SK-N-SH (cell line): Measurements from ENCODE around the gene SMYD3. TPM values are rescaled to one million over a fixed set of nuclear protein-coding genes. Genes with fewer than 3 reads are reported as not detected.

Experiments used
- CTCF ChIA-PET: fragments of 300-600, 350-600 bp; formaldehyde crosslinking; extraction: SDS; loops from one replicate; lab custom pipeline; 2021; lab: Yijun Ruan, JAX
- POLR2A ChIA-PET: fragments of 350-600 bp; sonication (Branson Sonifier 250); formaldehyde crosslinking; extraction: SDS; loops from one replicate; lab custom pipeline; 2020; ENCODE audit warnings: antibody characterized with exemption, inconsistent platforms; lab: Yijun Ruan, JAX
- DNase-seq: peaks from one replicate; pipeline ENCODE4 v3.0.0; 2012
- H2AFZ ChIP-seq: fragments of 200-600 bp; sonication (generic); 2 replicates; pipeline ENCODE4 v1.8.1; 2016; ENCODE audit warnings: antibody characterized with exemption, mild to moderate bottlenecking, low read depth
- H3F3A ChIP-seq: fragments of 200-600 bp; sonication (generic); replicated peaks from 2 replicates; pipeline ENCODE3; 2016; ENCODE audit warnings: antibody characterized with exemption, mild to moderate bottlenecking; ENCODE audit not compliant: insufficient read depth
- H3K27ac ChIP-seq, 2 experiments: fragments of 200-500 bp in 1 of 2; fragments of 200-600 bp in 1 of 2; sonication (Bioruptor generic) in 1 of 2; sonication (generic), shearing (Covaris generic) in 1 of 2; 2 replicates each; pipeline versions ENCODE4 v1.5.1 to v1.6.1; 2014 to 2016; ENCODE audit warnings: low read depth in 2 of 2, inconsistent platforms in 1 of 2, low read length in 1 of 2, mild to moderate bottlenecking in 1 of 2, mixed read lengths in 1 of 2
- H3K27me3 ChIP-seq: fragments of 200-600 bp; sonication (generic), shearing (Covaris generic); 2 replicates; pipeline ENCODE4 v1.6.1; 2016; ENCODE audit warnings: mixed run types; ENCODE audit not compliant: insufficient read depth
- H3K36me3 ChIP-seq, 2 experiments: fragments of 200-500 bp in 1 of 2; fragments of 200-600 bp in 1 of 2; sonication (Bioruptor generic) in 1 of 2; sonication (generic) in 1 of 2; replicated peaks in 1 of 2; 2 replicates each; pipeline versions ENCODE3 to v1.5.1; 2014 to 2016; ENCODE audit warnings: low read length in 1 of 2, mild to moderate bottlenecking in 1 of 2; ENCODE audit not compliant: insufficient read depth in 2 of 2, control insufficient read depth in 1 of 2
- H3K4me1 ChIP-seq, 2 experiments: fragments of 200-500 bp in 1 of 2; fragments of 200-600 bp in 1 of 2; sonication (Bioruptor generic) in 1 of 2; sonication (generic), shearing (Covaris generic) in 1 of 2; 2 replicates each; pipeline versions ENCODE4 v1.5.1 to v1.6.1; 2014 to 2016; ENCODE audit warnings: low read depth in 1 of 2, low read length in 1 of 2, mixed run types in 1 of 2; ENCODE audit not compliant: insufficient read depth in 2 of 2, control insufficient read depth in 1 of 2
- H3K4me2 ChIP-seq: fragments of 200-600 bp; sonication (generic), shearing (Covaris generic); 2 replicates; pipeline ENCODE4 v1.6.1; 2017; ENCODE audit warnings: mixed run types
- H3K4me3 ChIP-seq, 2 experiments: fragments of 200-500 bp in 1 of 2; fragments of 200-600 bp in 1 of 2; sonication (Bioruptor generic) in 1 of 2; sonication (generic), shearing (Covaris generic) in 1 of 2; 2 replicates each; pipeline versions ENCODE4 v1.5.1 to v1.8.1; 2014 to 2016; ENCODE audit warnings: low read depth in 2 of 2, inconsistent platforms in 1 of 2, low read length in 1 of 2, mild to moderate bottlenecking in 1 of 2, mixed read lengths in 1 of 2, moderate library complexity in 1 of 2
- H3K79me2 ChIP-seq: fragments of 200-600 bp; sonication (generic); 2 replicates; pipeline ENCODE4 v1.8.1; 2017; ENCODE audit warnings: mild to moderate bottlenecking; ENCODE audit not compliant: insufficient read depth
- H3K9ac ChIP-seq: fragments of 200-600 bp; sonication (generic); 2 replicates; pipeline ENCODE4 v1.6.1; 2017; ENCODE audit warnings: mixed run types
- H3K9me2 ChIP-seq: fragments of 200-600 bp; sonication (generic); 2 replicates; pipeline ENCODE4 v1.6.1; 2017; ENCODE audit warnings: mixed run types
- H3K9me3 ChIP-seq: fragments of 200-600 bp; sonication (generic); 2 replicates; pipeline ENCODE4 v1.6.1; 2017; ENCODE audit warnings: mixed run types, mild to moderate bottlenecking, moderate library complexity
- H4K20me1 ChIP-seq: fragments of 200-600 bp; sonication (generic); 2 replicates; pipeline ENCODE4 v1.6.1; 2017; ENCODE audit warnings: mild to moderate bottlenecking, mixed run types; ENCODE audit not compliant: insufficient read depth
- CHD2 ChIP-seq: fragments of 150-350 bp; IDR thresholded peaks from 2 replicates; pipeline ENCODE4 v1.6.1; 2018; ENCODE audit warnings: low read length; ENCODE audit not compliant: partially characterized antibody
- EZH2phosphoT487 ChIP-seq: fragments of 200-600 bp; sonication (generic); IDR thresholded peaks from 2 replicates; pipeline ENCODE4 v1.6.1; 2017; ENCODE audit warnings: low read depth, mixed run types, mild to moderate bottlenecking, antibody characterized with exemption, moderate library complexity, borderline replicate concordance
- FOSL2 ChIP-seq: IDR thresholded peaks from 2 replicates; pipeline ENCODE4 v1.4.0; 2012; ENCODE audit warnings: low read depth, mild to moderate bottlenecking, moderate library complexity, borderline replicate concordance
- FOXJ3 ChIP-seq: sonication (generic); formaldehyde crosslinking; IDR thresholded peaks from 2 replicates; pipeline ENCODE4 v1.5.1; 2020; ENCODE audit warnings: mild to moderate bottlenecking, missing genetic modification reagents
- FOXM1 ChIP-seq: IDR thresholded peaks from 2 replicates; pipeline ENCODE4 v1.4.0; 2012; ENCODE audit warnings: low read depth, mild to moderate bottlenecking
- GABPA ChIP-seq: IDR thresholded peaks from 2 replicates; pipeline ENCODE4 v1.4.0; 2012; ENCODE audit warnings: low read depth, mild to moderate bottlenecking
- MEF2A ChIP-seq: IDR thresholded peaks from 2 replicates; pipeline ENCODE4 v1.4.0; 2012; ENCODE audit warnings: low read depth, borderline replicate concordance
- MXI1 ChIP-seq: IDR thresholded peaks from 2 replicates; pipeline ENCODE4 v1.6.1; 2012; ENCODE audit warnings: mild to moderate bottlenecking, low read depth, low read length, improper control_type of control experiment
- POLR2AphosphoS5 ChIP-seq: IDR thresholded peaks from 2 replicates; pipeline ENCODE4 v1.6.1; 2012; ENCODE audit warnings: low read depth, low read length
- RAD21 ChIP-seq: IDR thresholded peaks from 2 replicates; pipeline ENCODE4 v1.6.1; 2012; ENCODE audit warnings: mild to moderate bottlenecking, low read length
- RXRA ChIP-seq: IDR thresholded peaks from 2 replicates; pipeline ENCODE4 v1.4.0; 2012; ENCODE audit warnings: low read depth, mild to moderate bottlenecking, borderline replicate concordance
- SMC3 ChIP-seq: IDR thresholded peaks from 2 replicates; pipeline ENCODE4 v1.6.1; 2012; ENCODE audit warnings: low read depth, low read length, improper control_type of control experiment
- TEAD4 ChIP-seq: IDR thresholded peaks from 2 replicates; pipeline ENCODE4 v1.4.0; 2012; ENCODE audit warnings: mild to moderate bottlenecking, borderline replicate concordance; ENCODE audit not compliant: insufficient read depth
- WGBS: methylation state at CpG from one replicate; pipeline ENCODE4 v1.1.6; 2017; ENCODE audit warnings: low lambda C conversion rate; 5-methylcytosine and 5-hydroxymethylcytosine counted together
- polyA plus RNA-seq, 3 experiments: library from polyadenylated mRNA; depleted of rRNA; stranded (reverse); fragments of >200 nt; gene quantifications; 2 replicates each; pipeline ENCODE4 v1.2.3, GENCODE V29; 2012
- TF ChIP-seq, protein P1 (sequence below): IDR thresholded peaks from 2 replicates; pipeline ENCODE4 v1.6.1; 2012; ENCODE audit warnings: mild to moderate bottlenecking, low read depth, low read length, moderate library complexity
- TF ChIP-seq, protein P2 (sequence below): IDR thresholded peaks from 2 replicates; pipeline ENCODE4 v1.4.0; 2012; ENCODE audit warnings: low read depth, borderline replicate concordance
- TF ChIP-seq, protein P3 (sequence below): IDR thresholded peaks from 2 replicates; pipeline ENCODE4 v1.4.0; 2012; ENCODE audit warnings: low read depth

Gene SMYD3
- polyA plus RNA-seq, 1 of the 3 experiments (the other 2 are of a cell fraction), result 31.4 TPM

DNA sequence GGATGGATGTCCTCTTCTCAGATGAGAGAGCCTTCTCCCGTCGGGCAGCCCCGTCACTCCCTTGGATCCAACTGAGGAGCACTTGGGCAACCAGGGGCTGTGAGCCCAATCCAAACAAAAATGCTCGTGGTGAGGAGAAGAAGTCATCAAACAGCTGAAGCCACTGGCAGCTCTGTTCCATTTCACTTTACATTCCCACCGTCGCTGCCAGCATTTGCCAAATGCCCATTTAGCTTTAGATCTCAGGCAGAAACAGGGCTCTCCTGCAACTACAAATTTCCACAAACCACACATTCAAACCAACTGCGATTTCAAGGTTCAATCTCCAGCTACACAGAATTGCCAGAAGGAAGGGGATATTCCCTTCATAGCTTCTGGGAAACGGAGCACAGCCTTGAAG lies 634.6 kb downstream of the SMYD3 start:
- no peak overlapping the region for H3K4me3 ChIP-seq
- 93% methylated on average over 8 of the region's 8 CpGs for WGBS
- no peaks in the 10 kb centered on the region for H3K36me3 ChIP-seq
- CTCF ChIA-PET, result interaction anchor here (1.5 to 4.0 kb wide), 4 partner anchors 15 to 719 kb away, joined by 3 to 22 read pairs (median 6); partner anchors contain the start of gene KIF26B
- H3F3A ChIP-seq, result peaks cover 21% of the 10 kb centered on the region
- H4K20me1 ChIP-seq, result no peaks in the 10 kb centered on the region
- no peak for TF ChIP-seq CHD2
- no peak for TF ChIP-seq EZH2phosphoT487
- TF ChIP-seq RAD21, result no peak
- TF ChIP-seq, protein P1, sequence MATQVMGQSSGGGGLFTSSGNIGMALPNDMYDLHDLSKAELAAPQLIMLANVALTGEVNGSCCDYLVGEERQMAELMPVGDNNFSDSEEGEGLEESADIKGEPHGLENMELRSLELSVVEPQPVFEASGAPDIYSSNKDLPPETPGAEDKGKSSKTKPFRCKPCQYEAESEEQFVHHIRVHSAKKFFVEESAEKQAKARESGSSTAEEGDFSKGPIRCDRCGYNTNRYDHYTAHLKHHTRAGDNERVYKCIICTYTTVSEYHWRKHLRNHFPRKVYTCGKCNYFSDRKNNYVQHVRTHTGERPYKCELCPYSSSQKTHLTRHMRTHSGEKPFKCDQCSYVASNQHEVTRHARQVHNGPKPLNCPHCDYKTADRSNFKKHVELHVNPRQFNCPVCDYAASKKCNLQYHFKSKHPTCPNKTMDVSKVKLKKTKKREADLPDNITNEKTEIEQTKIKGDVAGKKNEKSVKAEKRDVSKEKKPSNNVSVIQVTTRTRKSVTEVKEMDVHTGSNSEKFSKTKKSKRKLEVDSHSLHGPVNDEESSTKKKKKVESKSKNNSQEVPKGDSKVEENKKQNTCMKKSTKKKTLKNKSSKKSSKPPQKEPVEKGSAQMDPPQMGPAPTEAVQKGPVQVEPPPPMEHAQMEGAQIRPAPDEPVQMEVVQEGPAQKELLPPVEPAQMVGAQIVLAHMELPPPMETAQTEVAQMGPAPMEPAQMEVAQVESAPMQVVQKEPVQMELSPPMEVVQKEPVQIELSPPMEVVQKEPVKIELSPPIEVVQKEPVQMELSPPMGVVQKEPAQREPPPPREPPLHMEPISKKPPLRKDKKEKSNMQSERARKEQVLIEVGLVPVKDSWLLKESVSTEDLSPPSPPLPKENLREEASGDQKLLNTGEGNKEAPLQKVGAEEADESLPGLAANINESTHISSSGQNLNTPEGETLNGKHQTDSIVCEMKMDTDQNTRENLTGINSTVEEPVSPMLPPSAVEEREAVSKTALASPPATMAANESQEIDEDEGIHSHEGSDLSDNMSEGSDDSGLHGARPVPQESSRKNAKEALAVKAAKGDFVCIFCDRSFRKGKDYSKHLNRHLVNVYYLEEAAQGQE, result no peak
- no peak for TF ChIP-seq SMC3
- no peak for TF ChIP-seq FOXM1
- TF ChIP-seq TEAD4, result no peak
- TF ChIP-seq RXRA, result no peak
- no peak for TF ChIP-seq POLR2AphosphoS5
- no peak for TF ChIP-seq MXI1
- TF ChIP-seq GABPA, result no peak
- TF ChIP-seq, protein P2, sequence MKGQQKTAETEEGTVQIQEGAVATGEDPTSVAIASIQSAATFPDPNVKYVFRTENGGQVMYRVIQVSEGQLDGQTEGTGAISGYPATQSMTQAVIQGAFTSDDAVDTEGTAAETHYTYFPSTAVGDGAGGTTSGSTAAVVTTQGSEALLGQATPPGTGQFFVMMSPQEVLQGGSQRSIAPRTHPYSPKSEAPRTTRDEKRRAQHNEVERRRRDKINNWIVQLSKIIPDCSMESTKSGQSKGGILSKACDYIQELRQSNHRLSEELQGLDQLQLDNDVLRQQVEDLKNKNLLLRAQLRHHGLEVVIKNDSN, result no peak
- TF ChIP-seq, protein P3, sequence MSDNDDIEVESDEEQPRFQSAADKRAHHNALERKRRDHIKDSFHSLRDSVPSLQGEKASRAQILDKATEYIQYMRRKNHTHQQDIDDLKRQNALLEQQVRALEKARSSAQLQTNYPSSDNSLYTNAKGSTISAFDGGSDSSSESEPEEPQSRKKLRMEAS, result no peak
- no peak for TF ChIP-seq FOSL2
- TF ChIP-seq MEF2A, result no peak
- no peak; the same call in 1 of the 2 replicates for TF ChIP-seq FOXJ3
- TF ChIP-seq, all 33 proteins: peak for 0
- Histone ChIP-seq H3K27me3 (no peaks in the 10 kb centered on the region), H3K9me3 (no peaks in the 10 kb centered on the region), H3K9me2 (no peaks in the 10 kb centered on the region), H2AFZ (no peak overlapping the region), H3K4me1 (peaks cover 29 to 87% of the 10 kb centered on the region in 2 experiments), H3K9ac (no peak overlapping the region), H3K27ac (peak overlapping the region; percentile 96 to 100), H3K4me2 (no peak overlapping the region), H3K79me2 (no peaks in the 10 kb centered on the region)
- POLR2A ChIA-PET, result no interaction called here
- DNase-seq, result no peak
